Stimulated activated CD4-positive, alpha-beta T cell treated with anti-CD3 and anti-CD28 coated beads, Interleukin-1b, Interleukin-23, amount 100 ng/mL, for 48 hours (primary cell): ENCODE data around the gene ADAM22.
A peak's percentile ranks its signal among the peaks of the same experiment; 100 is the strongest.

ENCODE experiments used
- DNase-seq: peaks from one replicate; pipeline ENCODE4 v3.0.0-alpha.2; 2020

ADAM22 gene

GRCh38 chr7:88169717-88170320, 235.8 kb downstream of the ADAM22 start:
- no peak for DNase-seq

- DNase-seq = no peak
These were observed 238.8 kb downstream of the ADAM22 start for GRCh38 chr7:88172842-88173241.

DNA sequence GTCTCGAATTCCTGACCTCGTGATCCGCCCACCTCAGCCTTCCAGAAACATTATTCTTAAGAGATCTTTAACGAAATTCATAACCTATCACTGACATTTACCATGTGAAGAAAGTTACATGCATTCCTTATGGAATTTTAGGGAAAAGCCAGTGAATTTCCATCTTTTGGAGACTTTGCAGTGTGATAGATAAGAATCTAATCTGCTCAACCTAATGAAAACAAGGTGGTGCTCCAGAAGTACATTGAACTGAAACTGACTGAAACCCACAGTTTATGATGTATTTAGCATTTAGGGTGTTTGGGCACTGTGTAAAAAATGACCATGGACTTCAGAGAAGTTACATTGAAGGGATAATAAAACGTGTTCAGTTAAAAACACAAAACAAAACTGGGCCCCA, 242.1 kb downstream of the ADAM22 start:
- DNase-seq = no peak

- no peak for DNase-seq
These were observed 249.0 kb downstream of the ADAM22 start for GRCh38 chr7:88183051-88183450.

DNA sequence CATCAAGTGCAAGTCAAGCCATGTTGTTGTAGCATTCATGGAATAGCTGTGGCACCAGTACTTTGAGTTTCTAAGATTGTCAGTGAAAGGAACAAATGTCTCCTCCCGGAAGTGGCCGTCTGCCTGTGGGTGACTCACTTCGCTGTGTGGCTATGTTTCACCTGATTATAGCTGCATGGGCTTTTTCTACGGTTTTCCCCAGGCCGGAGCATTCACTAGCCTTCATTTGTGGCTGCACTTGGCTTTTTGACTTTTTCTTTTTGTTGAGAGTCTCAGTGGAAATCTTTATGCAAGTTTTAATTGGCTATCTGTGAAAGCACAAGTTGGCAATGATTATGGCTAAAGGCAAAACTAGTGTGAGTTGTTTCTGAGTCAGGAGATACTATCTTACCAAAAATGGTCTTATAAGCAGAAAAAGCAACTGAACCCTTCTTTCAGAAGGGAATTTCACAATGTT, 250.8 kb downstream of the ADAM22 start:
- no peak for DNase-seq

DNA sequence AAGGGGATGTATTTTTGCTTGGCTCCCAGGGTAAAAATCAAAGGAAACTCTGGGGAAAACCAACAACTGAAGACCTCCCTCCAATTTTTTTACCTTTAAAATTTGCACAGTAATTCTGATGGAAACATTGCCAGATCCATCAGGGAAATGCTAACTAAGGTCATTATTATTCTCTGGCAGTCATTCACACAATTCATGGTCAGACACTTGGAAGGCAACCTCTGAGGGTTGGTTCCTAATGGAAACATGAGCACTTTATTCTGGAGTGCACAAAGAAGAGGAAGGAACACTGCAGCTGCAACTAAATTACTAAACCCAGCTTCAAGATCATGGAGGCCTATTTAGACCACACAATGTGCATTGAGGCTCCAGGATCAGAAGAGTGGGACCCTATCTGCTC, 251.6 kb downstream of the ADAM22 start:
- no peak for DNase-seq

- DNase-seq = no peak
These were observed 257.9 kb downstream of the ADAM22 start for GRCh38 chr7:88191911-88192310.

- DNase-seq = no peak
These were observed 266.2 kb downstream of the ADAM22 start for GRCh38 chr7:88200261-88200660.

GRCh38 chr7:88200789-88201188, 266.7 kb downstream of the ADAM22 start:
- DNase-seq = no peak

- no peak for DNase-seq
These were observed 267.3 kb downstream of the ADAM22 start for GRCh38 chr7:88201305-88201704.

- DNase-seq = no peak
These were observed 268.2 kb downstream of the ADAM22 start for GRCh38 chr7:88202278-88202677.

DNA sequence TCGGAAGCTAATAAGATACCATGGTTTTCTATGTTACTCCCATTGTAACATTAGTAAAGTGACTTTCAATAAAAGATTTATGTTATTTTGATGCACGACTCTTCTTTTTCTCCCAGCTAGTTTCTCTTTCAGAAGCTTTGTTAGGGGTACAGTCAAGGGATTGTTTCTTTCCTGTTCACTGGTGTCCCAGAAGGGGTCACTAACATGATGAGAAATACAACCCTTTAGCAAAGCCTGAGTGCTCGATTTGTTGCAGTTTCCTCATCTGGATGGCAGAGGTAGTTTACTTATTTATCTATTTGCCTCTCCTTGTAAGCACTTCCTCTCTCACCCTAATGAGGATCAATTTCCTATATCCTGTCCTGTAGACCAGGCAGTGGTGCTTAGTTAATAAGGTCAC, 268.7 kb downstream of the ADAM22 start:
- DNase-seq = no peak

GRCh38 chr7:88203401-88203800, 269.4 kb downstream of the ADAM22 start:
- no peak for DNase-seq

DNA sequence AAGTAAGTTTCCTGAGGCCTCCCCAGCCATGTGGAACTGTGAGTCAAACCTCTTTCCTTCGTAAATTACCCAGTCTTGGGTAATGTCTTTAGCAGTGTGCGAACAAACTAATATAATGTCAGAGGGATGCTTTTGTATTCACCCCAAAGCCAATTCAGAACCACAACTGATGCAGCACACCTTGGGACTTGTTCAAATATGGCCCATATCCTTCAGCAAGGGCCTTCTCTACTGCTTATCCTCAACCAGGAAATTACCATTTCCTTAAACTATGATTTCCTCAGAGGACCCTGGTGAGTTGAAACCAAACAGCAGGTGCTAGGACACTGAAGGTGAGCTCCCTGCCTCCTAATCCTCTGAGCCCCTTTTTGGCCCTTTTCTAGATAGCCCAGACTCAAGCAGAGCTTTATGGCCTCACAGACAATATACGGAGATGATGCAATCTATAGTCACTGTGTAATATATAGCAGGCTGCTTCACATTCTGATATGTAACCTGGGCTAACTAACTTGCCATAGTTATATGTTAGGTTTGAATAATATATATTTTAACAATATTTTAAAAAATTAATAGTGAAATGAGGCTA, 270.6 kb downstream of the ADAM22 start:
- DNase-seq = no peak

DNA sequence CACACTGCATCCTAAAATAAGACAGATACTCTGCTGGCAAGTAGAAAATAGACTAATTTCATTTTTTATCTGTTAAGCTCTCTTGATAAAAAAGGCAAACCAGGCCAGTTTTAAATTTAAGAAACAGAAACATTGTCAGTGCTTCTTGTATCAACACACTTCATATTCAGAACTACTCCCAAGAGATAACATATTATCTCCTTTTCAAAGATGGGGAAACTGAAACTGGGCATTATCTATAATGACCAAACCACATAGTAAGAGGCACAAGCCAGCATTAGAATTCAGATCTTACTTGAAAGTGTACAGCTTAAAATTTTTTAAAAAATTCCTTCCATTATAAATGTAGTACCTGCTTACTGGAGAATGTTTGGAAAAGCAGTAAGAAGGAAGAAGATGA, 271.1 kb downstream of the ADAM22 start:
- no peak for DNase-seq

DNA sequence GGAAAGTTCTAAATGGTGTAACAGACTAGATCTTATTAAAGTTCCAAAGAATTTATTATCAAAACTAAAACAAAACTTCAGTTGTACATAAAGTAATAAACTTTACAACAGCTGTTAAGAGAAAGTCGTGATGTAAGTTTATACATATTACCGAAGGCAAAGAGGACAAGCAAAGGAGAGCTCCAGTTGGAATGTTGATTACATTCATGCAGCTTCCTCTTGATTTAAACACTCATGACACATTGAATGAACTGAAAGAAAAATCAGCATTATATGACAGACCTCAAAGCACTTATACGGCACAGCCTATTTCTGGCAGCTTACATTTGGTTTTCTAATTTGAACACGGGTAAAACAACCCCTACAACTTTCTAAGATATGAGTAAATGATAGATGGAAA, 272.2 kb downstream of the ADAM22 start:
- DNase-seq = no peak

GRCh38 chr7:88208521-88208920, 274.5 kb downstream of the ADAM22 start:
- DNase-seq = no peak

DNA sequence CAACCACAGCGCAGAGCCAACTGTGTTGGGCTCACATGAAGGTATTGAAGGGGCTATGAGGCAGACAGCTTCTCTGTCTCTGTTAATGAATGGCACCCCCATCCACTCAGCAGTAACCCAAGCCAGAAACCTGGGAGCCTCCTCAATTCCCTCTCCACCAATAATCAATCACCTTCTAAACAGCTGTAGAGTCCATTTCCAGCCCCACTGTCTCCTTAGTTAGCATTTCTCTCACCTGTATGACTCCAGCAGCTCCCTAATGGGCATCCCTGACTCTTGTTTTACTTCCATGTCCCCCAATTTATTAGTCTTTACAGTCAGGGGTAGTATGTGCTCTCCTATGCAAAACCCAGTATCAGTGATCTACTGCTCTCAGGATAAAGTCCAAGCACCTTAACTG, 278.9 kb downstream of the ADAM22 start:
- no peak for DNase-seq

DNA sequence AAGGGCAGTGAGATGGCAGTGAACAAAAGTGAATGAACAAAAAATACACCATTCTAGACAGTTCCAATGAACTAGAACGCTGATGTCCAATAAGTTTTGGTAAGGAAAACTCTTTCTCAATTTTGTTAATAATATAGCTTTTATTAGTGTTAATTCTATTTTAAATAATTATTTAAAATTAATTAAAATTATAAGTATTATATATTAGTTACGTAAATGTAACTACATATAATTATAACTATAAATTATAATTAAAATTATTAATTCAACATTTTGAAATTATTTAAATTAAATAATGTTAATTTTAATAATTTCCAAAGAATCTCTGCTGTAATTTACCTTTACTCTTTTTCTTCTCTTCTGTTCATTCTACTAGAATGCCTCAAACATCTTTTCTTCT, 280.4 kb downstream of the ADAM22 start:
- DNase-seq = no peak

DNA sequence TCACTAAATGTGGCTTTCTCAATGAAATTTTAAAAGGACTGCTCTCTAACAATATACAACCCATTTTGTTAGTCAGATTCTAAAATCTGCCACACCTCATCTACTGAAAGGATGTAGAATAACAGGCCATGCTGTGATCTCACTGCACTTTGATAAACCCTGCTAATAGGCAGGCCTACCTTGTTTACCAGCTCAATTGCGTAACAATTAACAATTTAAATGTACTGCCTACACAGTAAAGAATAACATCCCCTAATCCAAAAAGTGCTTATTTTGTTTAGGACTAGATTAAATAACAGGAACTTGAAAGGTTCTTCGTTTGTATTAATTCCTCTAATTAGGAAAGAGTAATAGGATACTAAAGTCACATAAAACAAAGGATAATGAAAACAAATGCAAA, 281.2 kb downstream of the ADAM22 start:
- DNase-seq = no peak

DNA sequence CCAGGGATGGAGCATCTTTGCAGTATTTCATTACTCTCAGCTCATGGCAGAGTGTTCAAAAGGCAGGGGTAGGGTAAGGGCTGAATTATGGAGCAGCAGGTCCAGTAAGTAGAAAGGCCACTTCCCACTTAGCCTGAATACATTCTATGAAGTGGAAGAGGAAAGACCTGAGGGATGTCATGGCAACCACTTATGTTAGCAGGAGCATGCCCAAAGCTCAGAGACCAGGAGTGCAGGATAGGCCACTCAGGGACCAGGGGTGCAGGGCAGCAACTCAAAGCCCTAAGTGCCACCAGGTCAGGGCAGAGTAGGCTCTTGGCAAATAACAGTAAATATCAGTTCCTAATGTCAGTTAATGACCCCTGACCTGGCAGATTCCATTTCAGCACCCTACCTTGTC, 282.2 kb downstream of the ADAM22 start:
- DNase-seq = no peak

DNA sequence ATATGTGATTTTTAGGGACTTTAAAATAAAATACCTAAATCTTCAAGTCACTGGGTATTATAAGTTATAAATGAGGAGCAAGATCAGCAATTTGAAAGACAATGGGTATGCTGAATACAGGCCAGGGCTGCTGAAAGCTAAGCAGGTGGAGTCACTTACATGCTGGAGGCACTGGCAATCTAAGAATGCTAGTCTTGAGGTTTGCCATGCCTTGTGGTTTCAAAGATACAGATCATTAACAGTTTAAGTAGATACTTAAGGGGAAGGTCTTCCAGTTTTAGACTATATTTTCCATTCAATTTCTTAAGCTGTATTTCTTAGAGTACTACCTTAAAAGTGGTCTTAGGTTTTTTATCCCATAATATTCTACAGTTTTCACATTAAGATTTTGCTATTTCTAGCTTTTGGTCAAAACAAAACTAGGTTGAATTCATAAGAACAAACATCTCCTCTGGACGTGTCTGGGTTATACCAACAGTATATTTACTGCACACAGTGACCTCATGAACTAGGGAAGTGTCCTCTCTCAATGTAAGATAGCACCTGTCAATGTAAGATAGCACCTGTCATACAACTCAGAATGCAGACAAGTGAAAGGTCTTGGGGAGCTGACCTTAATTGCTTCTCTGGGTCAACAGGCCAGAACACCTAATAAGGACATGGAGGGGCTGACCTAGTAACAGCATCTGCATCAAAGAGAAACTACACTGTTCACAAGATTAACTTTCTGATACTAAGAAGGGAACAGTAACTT, 283.8 kb downstream of the ADAM22 start:
- DNase-seq = no peak

DNA sequence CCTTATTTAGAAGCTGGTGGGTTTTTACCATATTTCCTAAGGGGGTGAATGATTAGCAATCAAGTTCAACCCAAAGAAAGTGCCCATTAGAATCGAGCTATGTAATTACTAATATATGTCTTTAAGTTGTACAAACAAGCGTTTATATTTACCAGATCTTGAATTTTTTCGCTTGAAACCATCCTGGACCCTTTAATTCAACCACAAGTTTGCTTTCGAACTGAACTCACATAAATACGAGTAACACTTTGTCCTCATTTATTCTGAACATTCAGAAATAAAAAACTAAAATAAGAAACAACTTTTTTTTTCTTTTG, 284.3 kb downstream of the ADAM22 start:
- DNase-seq = no peak

DNA sequence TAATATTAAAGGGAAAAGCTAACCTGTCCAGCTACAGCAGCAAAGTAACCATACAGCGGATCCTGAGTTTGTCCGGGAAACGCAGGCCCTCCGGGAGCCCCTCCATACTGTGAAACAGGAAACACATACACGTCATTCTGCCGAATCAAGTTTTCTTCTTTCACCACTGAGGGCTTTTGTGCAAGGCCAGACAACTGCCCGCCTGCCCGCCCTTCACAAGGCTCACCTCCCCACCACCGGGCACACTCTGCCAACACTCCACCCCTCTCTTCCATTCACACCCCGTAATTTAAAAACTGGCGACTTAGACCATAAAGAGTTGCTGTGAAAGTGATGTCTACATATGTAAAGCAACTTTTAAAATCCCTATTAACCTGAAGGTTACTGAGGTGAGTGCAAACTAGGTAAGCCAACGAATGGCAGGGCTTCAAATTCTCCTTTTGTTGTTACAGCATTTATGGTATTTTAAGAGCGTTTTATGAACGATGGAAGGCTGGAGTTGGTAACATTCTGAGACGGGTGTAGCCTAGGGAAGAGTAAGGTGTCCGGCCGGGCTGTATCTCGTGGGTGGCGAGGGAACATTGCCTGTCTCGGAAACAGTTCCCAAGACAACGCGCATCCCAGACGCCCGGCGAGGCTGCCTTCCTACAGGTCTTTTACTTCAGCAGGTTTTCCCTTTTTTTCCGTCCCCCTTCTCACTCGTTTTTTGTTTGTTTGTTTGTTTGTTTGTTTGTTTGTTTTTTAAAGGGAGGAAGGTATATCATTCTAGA, 285.0 kb downstream of the ADAM22 start:
- DNase-seq = peak; percentile 8
